IPS-18c (cell line): ENCODE measurements around the gene RHBDD3.

ENCODE experiments used
- H3K4me3 ChIP-seq: 2 replicates; pipeline ENCODE4 v1.7.0; 2013; ENCODE audit warnings: low read depth, mild to moderate bottlenecking, low read length, moderate library complexity; ENCODE audit not compliant: insufficient read depth
- H3K9me3 ChIP-seq: one replicate; pipeline ENCODE4 v1.6.1; 2013; ENCODE audit warnings: mild to moderate bottlenecking, low read length, moderate library complexity; ENCODE audit not compliant: control insufficient read depth, insufficient read depth

Gene RHBDD3

DNA sequence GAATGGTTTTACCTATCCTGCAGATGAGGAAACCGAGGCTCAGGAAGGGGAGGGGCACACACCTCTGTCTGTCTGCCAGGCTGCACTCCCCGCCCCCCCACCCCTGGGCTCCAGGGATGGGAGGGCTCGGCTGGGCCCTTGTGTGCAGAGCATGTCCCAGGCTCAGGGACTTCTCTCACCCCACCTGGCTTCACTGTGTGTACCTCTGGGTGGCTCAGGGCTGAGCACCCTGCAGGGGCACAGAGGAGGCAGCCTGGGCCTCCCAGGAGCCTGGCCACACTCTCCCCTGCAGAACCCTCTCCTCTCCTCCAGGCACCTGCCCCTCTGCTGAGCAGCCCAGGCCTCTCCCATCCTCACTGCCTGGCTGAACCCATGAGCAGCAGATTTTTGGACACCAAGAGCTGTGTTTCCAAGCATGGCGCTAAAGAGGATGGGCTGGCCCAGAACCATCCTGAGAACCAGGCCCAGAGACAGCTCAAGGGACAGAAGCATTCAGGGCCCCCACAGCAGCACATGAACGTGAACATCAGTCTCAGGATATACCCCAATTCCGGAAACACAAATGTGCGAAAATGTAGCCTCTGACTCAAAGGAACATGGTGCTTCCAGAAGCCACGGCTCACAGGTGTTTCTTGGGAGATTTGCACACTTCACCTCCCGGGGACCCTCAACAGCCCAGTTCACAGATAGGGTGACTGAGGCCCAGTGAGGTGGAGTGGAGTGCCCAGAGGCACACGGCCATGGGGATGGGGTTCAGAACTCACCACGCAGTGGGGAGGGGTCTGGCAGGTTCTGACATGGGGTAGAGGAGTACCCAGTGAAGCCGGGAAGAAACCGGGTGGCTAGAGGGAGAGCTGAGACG, 51.5 kb downstream of the RHBDD3 start:
- H3K9me3 ChIP-seq: no peaks in the 10 kb centered on the region

DNA sequence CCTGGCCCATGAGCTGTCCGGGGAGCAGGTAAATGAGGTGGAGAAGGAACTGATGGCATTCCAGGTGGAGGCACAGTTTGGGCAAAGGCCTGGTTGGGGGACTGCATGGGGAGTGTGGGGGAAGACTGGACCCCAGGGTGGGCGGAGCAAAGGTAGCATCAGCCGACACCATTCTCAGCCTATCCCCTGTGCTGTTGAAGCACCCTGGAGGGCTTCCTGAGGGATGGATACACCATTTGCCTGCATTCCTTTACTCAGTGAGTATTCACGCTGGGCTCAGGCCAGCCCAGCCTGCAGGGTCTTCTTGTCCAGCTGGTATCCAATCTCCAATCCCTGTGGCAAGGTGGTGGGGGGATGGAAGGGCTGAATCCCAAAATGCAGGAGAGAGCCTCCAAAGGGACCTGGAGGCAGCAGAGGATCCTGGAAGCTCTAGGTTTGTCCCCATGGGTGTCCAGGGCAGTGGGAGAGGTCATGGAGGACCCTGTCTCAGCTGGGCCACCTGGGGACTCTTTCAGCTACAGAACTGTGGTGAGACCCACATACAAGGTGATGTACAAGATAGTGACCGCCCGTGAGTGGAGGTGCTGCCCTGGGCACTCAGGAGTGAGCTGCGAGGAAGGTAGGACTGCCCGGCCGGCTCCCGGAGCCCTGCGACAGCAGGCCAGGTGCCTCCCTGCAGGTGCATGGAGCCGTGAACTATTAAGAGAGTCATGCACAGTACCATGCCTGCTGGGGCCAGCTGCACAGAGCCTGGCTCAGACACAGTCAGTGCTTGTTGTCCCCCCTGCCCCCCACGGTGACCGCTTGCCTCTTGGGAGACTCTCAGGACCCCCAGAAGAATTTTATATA, 52.5 kb downstream of the RHBDD3 start:
- no peak overlapping the region for H3K4me3 ChIP-seq
- H3K9me3 ChIP-seq: no peaks in the 10 kb centered on the region

More for the DNA sequence above, 51.5 kb downstream of the RHBDD3 start:
- no peak overlapping the region for H3K4me3 ChIP-seq

DNA sequence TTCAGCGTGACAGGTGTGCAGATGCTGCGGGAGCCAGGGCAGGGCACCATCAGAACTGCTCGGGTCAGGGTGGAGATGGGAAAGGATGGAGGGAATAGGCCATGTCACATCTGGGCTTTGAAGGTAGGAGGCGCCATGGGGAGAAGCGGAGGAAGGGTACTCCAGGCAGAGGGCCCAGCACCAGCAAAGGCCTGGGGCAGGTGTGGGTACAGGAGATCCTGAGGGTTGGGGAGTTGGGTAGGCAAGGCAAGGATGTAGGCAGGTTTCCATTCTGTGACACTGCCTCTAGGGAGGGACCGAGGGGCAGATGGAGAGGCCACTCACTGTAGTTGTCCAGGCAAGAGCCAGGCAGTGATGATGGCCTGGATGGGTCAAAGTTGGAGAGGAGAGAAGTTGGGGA, 53.5 kb downstream of the RHBDD3 start:
- no peaks in the 10 kb centered on the region for H3K9me3 ChIP-seq
- no peak overlapping the region for H3K4me3 ChIP-seq

DNA sequence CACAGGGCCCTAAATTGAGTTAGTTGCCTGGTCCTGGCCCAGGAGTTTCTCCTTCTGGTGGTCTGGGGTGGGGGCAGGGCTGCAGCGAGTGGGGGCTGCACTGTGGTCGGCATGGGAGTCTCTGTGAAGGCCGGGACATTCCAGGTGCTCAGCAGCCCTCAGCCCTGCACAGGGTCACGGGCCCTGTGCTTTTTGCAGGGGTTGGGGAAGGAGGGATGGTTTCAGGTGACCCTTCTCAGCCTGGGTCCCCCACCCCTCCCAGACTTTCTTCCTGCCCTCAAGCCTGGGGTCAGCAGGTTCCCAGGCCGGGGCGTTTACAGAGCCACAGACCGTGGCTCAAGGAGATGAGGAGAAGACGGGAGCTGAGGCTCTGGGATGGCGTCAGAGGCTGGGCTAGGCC, 54.3 kb downstream of the RHBDD3 start:
- no peaks in the 10 kb centered on the region for H3K9me3 ChIP-seq
- H3K4me3 ChIP-seq: no peak overlapping the region

GRCh38 chr22:29212743-29213142, 55.0 kb downstream of the RHBDD3 start:
- no peak overlapping the region for H3K4me3 ChIP-seq
- no peaks in the 10 kb centered on the region for H3K9me3 ChIP-seq

GRCh38 chr22:29211466-29211865, 56.3 kb downstream of the RHBDD3 start:
- Histone ChIP-seq H3K9me3 (no peaks in the 10 kb centered on the region), H3K4me3 (no peak overlapping the region)

DNA sequence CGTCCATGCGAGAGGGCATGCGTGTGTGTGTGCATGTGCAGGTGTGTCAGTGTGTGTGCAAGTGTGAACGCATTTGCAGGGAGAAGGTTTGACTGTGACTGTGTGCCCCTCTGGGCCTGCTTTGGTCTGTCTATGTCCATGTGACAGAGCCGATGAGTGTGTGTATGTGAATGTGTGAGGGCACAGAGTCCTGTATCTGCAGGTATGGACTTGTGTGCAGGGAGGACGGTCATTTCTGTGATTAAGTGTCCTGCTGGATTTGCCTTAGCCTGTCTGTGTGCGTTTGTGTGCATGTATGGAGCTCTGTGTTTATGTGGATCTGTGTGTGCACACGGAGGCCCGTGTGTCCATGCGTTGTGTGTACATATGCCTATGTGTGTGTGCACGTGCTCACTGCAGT, 56.7 kb downstream of the RHBDD3 start:
- no peak overlapping the region for H3K4me3 ChIP-seq

More for the DNA sequence above, 56.7 kb downstream of the RHBDD3 start:
- H3K9me3 ChIP-seq: no peaks in the 10 kb centered on the region
